ENCODE data around the gene CADM2.

Gene CADM2

DNA sequence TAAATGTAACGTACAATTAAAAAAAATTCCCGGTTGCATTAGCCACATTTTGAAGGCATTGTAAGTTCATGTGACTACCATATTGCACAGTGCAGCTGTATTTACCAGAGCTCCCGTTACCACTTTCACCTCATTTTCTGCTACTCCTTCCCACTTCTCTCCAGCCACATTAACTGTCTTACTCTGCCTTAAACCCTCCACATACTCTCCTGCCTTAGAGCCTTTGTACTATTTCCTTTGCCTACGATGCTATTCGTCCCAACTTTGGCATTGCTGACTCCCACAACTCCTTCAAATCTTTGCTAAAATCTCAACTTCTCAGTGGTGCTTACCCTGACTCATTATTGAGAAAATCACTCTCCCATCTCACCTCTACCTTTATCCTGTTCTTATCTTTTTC, 115.2 kb downstream of the CADM2 start:
- no peak for DNase-seq (ENCODE audit: low spot score)
- Histone ChIP-seq H3K27ac (no peak overlapping the region), H3K4me3 (no peak overlapping the region)
- TF ChIP-seq, protein P1, sequence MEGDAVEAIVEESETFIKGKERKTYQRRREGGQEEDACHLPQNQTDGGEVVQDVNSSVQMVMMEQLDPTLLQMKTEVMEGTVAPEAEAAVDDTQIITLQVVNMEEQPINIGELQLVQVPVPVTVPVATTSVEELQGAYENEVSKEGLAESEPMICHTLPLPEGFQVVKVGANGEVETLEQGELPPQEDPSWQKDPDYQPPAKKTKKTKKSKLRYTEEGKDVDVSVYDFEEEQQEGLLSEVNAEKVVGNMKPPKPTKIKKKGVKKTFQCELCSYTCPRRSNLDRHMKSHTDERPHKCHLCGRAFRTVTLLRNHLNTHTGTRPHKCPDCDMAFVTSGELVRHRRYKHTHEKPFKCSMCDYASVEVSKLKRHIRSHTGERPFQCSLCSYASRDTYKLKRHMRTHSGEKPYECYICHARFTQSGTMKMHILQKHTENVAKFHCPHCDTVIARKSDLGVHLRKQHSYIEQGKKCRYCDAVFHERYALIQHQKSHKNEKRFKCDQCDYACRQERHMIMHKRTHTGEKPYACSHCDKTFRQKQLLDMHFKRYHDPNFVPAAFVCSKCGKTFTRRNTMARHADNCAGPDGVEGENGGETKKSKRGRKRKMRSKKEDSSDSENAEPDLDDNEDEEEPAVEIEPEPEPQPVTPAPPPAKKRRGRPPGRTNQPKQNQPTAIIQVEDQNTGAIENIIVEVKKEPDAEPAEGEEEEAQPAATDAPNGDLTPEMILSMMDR (IDR thresholded peaks at IDR 0.05) = no peak

DNA sequence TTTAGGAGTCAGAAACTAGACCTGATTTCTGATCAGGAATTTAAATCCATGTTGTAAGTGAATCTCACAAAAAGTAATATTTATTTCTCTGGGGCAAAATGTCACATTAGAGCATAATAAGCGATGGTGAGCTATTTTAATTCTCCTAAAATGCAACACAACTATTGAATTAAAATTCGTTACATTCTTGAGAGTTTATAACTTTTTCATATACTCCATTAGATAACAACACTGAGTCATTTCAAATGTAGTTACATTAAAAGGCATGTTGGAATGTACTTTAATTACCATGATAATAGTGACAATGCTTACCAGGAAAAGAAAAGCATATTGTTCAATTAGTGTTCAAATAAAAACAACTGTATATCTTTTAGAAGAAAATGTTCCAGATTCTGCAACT, 116.9 kb downstream of the CADM2 start:
- Histone ChIP-seq H3K27ac (no peak overlapping the region), H3K4me3 (no peak overlapping the region)
- TF ChIP-seq, protein P1 (IDR thresholded peaks at IDR 0.05) = no peak
- no peak for DNase-seq (ENCODE audit: low spot score)

DNA sequence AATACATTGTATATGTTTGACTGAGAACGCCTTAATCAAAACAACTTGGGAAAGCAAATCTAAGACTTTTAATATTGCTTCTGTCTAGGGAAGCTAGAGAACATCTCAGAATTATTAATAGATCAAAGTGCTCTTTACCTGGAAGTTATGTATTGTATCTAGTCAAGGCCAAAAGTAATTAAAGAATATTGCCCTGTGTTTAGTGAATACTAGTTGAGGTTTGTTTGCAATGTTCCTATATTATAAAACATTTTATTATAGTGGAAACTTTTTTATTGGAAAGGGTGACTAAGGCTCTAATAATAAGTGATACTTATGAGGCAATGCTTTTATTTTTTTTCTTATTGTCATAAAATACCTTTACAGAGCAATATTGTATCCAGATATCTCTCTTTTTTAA, 118.2 kb downstream of the CADM2 start:
- Histone ChIP-seq H3K4me3 (no peak overlapping the region), H3K27ac (no peak overlapping the region)
- DNase-seq (ENCODE audit: low spot score) = no peak
- TF ChIP-seq, protein P1 (IDR thresholded peaks at IDR 0.05) = no peak

DNA sequence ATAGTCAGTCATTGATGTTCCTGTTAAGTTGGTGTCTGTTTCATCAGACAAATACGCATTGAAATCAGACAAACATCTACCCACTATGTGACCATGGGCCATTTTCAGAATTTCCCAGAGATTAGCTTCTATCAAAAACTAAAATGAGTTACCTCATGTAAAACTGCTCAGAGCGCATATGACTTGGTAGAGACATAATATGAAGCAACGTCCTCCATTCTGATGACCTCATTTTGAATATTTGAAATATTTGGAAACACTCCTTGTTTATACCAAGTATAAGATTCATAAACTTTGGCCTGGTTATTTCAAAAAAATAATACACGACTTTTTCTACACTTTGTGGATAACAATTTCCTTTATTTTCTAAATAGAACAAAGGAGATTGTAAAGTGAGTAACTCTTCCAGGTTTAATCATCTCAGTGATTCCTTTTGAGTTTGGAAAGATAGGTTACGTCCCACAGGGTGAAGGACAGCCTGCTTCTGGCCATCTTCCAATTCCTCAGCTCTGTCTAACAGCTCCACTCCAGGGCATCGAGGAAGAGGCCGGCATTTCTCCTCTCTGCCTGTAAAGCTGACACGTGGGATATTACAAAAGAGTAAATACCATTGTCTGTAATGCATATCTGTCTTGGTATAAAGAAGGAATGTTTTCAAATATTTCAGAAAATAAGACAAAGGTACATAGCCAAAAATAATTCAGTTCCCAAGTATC, 122.6 kb downstream of the CADM2 start:
- no peak for DNase-seq (ENCODE audit: low spot score)
- no peak overlapping the region for H3K4me3 ChIP-seq
- TF ChIP-seq, protein P1 (IDR thresholded peaks at IDR 0.05) = no peak
- H3K27ac ChIP-seq = no peak overlapping the region

DNA sequence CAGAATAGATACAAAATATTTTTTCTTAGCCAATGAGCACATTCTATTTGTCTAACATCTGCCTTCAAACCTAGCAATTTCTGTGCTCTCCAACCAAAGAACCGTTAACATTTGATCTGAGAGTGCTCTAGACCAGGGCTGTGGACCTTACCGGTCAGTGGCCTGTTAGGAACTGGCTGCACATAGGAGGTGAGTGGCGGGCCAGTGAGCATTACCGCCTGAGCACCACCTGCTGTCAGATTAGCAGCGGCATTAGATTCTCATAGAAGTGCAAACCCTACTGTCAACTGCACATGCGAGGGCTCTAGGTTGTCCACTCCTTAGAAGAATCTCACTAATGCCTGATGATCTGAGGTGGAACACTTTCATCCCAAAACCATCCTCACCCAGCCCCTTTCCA, 131.7 kb downstream of the CADM2 start:
- DNase-seq (ENCODE audit: low spot score) = no peak

DNA sequence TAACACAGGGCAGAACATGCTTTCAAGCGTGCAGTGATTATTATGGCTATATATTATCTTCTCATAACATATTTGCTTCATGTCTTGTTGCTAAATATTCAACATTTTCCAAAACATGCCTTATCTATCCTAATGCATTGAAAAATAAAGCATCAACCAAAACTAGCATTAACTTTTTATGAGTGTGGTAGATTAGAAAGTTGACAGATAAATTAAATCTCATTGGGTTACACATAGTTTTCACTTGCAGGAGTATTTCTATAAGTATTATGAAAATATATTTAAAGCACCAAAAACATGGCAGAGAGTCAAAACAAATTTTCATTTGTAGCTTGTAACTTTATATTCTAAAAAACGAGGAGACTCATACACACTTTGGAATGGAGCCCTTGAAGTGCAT, 141.5 kb downstream of the CADM2 start:
- Histone ChIP-seq H3K27ac (no peak overlapping the region), H3K4me3 (no peak overlapping the region)
- TF ChIP-seq, protein P1 (IDR thresholded peaks at IDR 0.05) = no peak
- DNase-seq (ENCODE audit: low spot score) = no peak

More for the DNA sequence above, 131.7 kb downstream of the CADM2 start:
- Histone ChIP-seq H3K4me3 (no peak overlapping the region), H3K27ac (no peak overlapping the region)
- TF ChIP-seq, protein P1 (IDR thresholded peaks at IDR 0.05) = no peak

DNA sequence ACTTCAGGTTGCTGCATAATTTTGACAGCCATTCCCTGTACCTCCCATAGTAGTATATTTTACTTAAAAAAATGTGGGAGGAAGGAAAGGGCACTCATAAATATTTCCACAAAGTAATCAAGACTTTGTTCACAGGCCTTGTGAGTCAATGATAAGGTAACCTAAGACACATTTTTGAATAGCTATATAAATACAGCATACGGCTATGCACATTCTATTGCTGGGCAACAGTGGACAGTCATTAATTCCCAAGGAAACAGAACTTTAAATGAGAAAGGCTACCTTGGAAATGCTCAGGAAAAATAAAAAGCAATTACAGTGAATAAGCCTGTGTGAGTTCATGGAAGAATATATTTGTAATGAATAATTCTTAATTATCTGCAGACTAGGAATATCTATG, 144.0 kb downstream of the CADM2 start:
- DNase-seq (ENCODE audit: low spot score) = no peak
- Histone ChIP-seq H3K27ac (no peak overlapping the region), H3K4me3 (no peak overlapping the region)
- TF ChIP-seq, protein P1 (IDR thresholded peaks at IDR 0.05) = no peak

Data from coronary artery (tissue), 2 donors.